ENCODE results near the gene UBE2U.

The UBE2U gene

DNA sequence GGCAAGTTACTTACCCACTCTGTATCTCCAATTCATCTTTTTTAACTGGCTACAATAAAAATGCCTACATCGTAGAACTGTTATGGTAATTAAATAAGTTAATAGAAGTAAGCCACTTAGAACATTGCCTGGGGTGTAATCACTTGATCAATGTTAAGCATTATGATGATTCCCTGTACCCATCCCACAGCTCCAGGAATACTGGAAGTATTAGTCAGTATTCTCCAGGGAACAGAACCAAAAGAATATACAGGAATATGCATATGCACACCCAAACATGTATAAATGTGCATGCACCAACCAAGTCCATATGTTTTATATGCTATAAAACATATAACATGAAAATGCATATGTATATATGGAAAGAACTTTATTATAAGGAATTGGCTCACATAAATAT is 107.3 kb downstream of the UBE2U start:
- Histone ChIP-seq H2BK120ac (ENCODE audit: low read depth, low read length) (no peak overlapping the region), H3K4me1 (ENCODE audit: control insufficient read depth in 2 of 2, insufficient read depth in 1 of 2, low read depth in 1 of 2, low read length in 2 of 2) (peaks cover 0 to 5% of the 10 kb centered on the region in 2 donors), H3K9me3 (replicated peaks in 1 of 2; ENCODE audit: control insufficient read depth in 2 of 2, insufficient read depth in 1 of 2, low read depth in 1 of 2, low read length in 2 of 2) (no peaks in the 10 kb centered on the region), H3K27ac (replicated peaks; ENCODE audit: low read length) (no peak overlapping the region), H3K79me1 (ENCODE audit: low read depth, low read length) (no peaks in the 10 kb centered on the region), H4K91ac (ENCODE audit: low read depth, low read length, poor library complexity) (no peak overlapping the region), H3K36me3 (replicated peaks in 1 of 2; ENCODE audit: control insufficient read depth in 2 of 2, insufficient read depth in 2 of 2, low read length in 2 of 2) (no peaks in the 10 kb centered on the region), H3K4me3 (ENCODE audit: low read length in 2 of 2) (no peak overlapping the region), H3K4me2 (ENCODE audit: insufficient read depth, low read length, poor library complexity, severe bottlenecking) (no peak overlapping the region), H2BK12ac (ENCODE audit: low read length) (no peak overlapping the region), H3K14ac (ENCODE audit: low read length) (no peak overlapping the region), H2AFZ (ENCODE audit: low read length) (no peak overlapping the region), H3K23ac (ENCODE audit: low read depth, low read length, poor library complexity) (no peak overlapping the region), H3K4ac (ENCODE audit: low read length) (no peak overlapping the region), H2BK5ac (ENCODE audit: low read length) (no peak overlapping the region), H3K27me3 (ENCODE audit: control insufficient read depth in 3 of 3, insufficient read depth in 3 of 3, low read depth in 1 of 3, low read length in 3 of 3) (peaks cover 0 to 4% (median 0%) of the 10 kb centered on the region in 3 experiments), H2BK15ac (ENCODE audit: low read length) (no peak overlapping the region), H4K8ac (ENCODE audit: low read depth, low read length) (no peak overlapping the region), H3K9ac (ENCODE audit: low read depth, low read length, poor library complexity) (no peak overlapping the region), H2AK5ac (ENCODE audit: low read depth, low read length) (no peak overlapping the region), H3K18ac (ENCODE audit: low read length) (no peak overlapping the region)
- WGBS, 2 donors (ENCODE audit: extremely low coverage in 2 of 2, insufficient read length in 2 of 2, insufficient replicate concordance in 1 of 2) = no CpG with 5 or more reads among the region's 1 CpG
- DNase-seq (ENCODE audit: low spot score) = no peak

DNA sequence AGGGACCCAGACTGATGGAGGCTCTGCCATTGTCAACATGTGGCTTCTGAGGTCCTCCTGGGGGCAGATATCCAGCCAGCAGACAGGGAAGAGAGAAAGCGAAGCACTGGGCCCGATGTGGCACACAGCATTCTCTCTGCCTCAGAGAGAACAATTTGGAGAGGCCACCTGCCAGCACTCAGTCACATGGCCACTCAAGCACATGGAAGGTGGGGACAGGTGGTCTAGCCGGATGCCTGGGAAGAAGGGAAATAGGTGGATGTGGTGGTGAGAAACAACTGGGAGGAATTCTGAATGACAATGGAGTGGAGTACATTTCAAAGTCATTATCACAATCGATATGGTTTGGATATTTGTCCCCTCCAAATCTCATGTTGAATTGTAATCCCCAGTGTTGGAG is 109.0 kb downstream of the UBE2U start:
- no peak overlapping the region for H3K4ac ChIP-seq (ENCODE audit: low read length)
- DNase-seq (ENCODE audit: low spot score) = no peak
- H3K4me3 ChIP-seq (ENCODE audit: low read length in 2 of 2) = no peak overlapping the region
- no peaks in the 10 kb centered on the region for H3K79me1 ChIP-seq (ENCODE audit: low read depth, low read length)
- H2AK5ac ChIP-seq (ENCODE audit: low read depth, low read length) = no peak overlapping the region
- no peak overlapping the region for H4K8ac ChIP-seq (ENCODE audit: low read depth, low read length)
- no peak overlapping the region for H2BK120ac ChIP-seq (ENCODE audit: low read depth, low read length)
- no peak overlapping the region for H2AFZ ChIP-seq (ENCODE audit: low read length)
- no peak overlapping the region for H3K27ac ChIP-seq (replicated peaks; ENCODE audit: low read length)
- no peak overlapping the region for H3K14ac ChIP-seq (ENCODE audit: low read length)
- peaks cover 0 to 5% of the 10 kb centered on the region in 2 donors for H3K4me1 ChIP-seq (ENCODE audit: control insufficient read depth in 2 of 2, insufficient read depth in 1 of 2, low read depth in 1 of 2, low read length in 2 of 2)
- no peak overlapping the region for H3K9ac ChIP-seq (ENCODE audit: low read depth, low read length, poor library complexity)
- H3K27me3 ChIP-seq (ENCODE audit: control insufficient read depth in 3 of 3, insufficient read depth in 3 of 3, low read depth in 1 of 3, low read length in 3 of 3) = peaks cover 0 to 4% (median 0%) of the 10 kb centered on the region in 3 experiments
- H2BK5ac ChIP-seq (ENCODE audit: low read length) = no peak overlapping the region
- no peak overlapping the region for H2BK12ac ChIP-seq (ENCODE audit: low read length)
- no peaks in the 10 kb centered on the region for H3K36me3 ChIP-seq (replicated peaks in 1 of 2; ENCODE audit: control insufficient read depth in 2 of 2, insufficient read depth in 2 of 2, low read length in 2 of 2)
- H4K91ac ChIP-seq (ENCODE audit: low read depth, low read length, poor library complexity) = no peak overlapping the region
- no peaks in the 10 kb centered on the region for H3K9me3 ChIP-seq (replicated peaks in 1 of 2; ENCODE audit: control insufficient read depth in 2 of 2, insufficient read depth in 1 of 2, low read depth in 1 of 2, low read length in 2 of 2)
- H3K18ac ChIP-seq (ENCODE audit: low read length) = no peak overlapping the region
- no peak overlapping the region for H3K4me2 ChIP-seq (ENCODE audit: insufficient read depth, low read length, poor library complexity, severe bottlenecking)
- H2BK15ac ChIP-seq (ENCODE audit: low read length) = no peak overlapping the region
- peak overlapping the region; percentile 32 for H3K23ac ChIP-seq (ENCODE audit: low read depth, low read length, poor library complexity)
- no CpG with 5 or more reads among the region's 4 CpGs for WGBS, 2 donors (ENCODE audit: extremely low coverage in 2 of 2, insufficient read length in 2 of 2, insufficient replicate concordance in 1 of 2)

DNA sequence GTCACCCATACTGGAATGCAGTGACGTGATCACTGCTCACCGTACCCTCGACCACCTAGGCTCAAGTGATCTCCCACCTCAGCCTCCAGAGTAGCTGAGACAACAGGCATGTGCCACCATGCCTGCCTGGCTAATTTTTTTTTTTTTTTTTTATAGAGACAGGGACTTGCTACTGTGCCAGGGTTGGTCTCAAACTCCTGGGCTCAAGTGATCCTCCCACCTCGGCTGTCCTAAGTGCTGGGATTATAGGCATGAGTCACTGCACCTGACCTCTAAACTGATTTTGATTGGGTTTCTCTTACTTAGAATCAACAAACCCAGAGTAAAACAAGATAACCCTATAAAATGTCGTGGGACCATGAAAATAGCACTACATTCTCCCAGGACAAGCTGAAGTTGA is 112.0 kb downstream of the UBE2U start:
- no peak overlapping the region for H2BK5ac ChIP-seq (ENCODE audit: low read length)
- no peak overlapping the region for H2AFZ ChIP-seq (ENCODE audit: low read length)
- no peak overlapping the region for H3K4ac ChIP-seq (ENCODE audit: low read length)
- H3K27me3 ChIP-seq (ENCODE audit: control insufficient read depth in 3 of 3, insufficient read depth in 3 of 3, low read depth in 1 of 3, low read length in 3 of 3) = no peaks in the 10 kb centered on the region
- no peak for DNase-seq (ENCODE audit: low spot score)
- H3K27ac ChIP-seq (replicated peaks; ENCODE audit: low read length) = no peak overlapping the region
- no peaks in the 10 kb centered on the region for H3K79me1 ChIP-seq (ENCODE audit: low read depth, low read length)
- H3K36me3 ChIP-seq (replicated peaks in 1 of 2; ENCODE audit: control insufficient read depth in 2 of 2, insufficient read depth in 2 of 2, low read length in 2 of 2) = no peaks in the 10 kb centered on the region
- H3K18ac ChIP-seq (ENCODE audit: low read length) = no peak overlapping the region
- H3K4me3 ChIP-seq (ENCODE audit: low read length in 2 of 2) = no peak overlapping the region
- no peaks in the 10 kb centered on the region for H3K9me3 ChIP-seq (replicated peaks in 1 of 2; ENCODE audit: control insufficient read depth in 2 of 2, insufficient read depth in 1 of 2, low read depth in 1 of 2, low read length in 2 of 2)
- no peak overlapping the region for H3K23ac ChIP-seq (ENCODE audit: low read depth, low read length, poor library complexity)
- H2BK120ac ChIP-seq (ENCODE audit: low read depth, low read length) = no peak overlapping the region
- no peak overlapping the region for H2BK12ac ChIP-seq (ENCODE audit: low read length)
- WGBS, 2 donors (ENCODE audit: extremely low coverage in 2 of 2, insufficient read length in 2 of 2, insufficient replicate concordance in 1 of 2) = no CpG with 5 or more reads among the region's 5 CpGs
- peaks cover 0 to 2% of the 10 kb centered on the region in 2 donors for H3K4me1 ChIP-seq (ENCODE audit: control insufficient read depth in 2 of 2, insufficient read depth in 1 of 2, low read depth in 1 of 2, low read length in 2 of 2)
- no peak overlapping the region for H3K14ac ChIP-seq (ENCODE audit: low read length)
- no peak overlapping the region for H3K4me2 ChIP-seq (ENCODE audit: insufficient read depth, low read length, poor library complexity, severe bottlenecking)
- H3K9ac ChIP-seq (ENCODE audit: low read depth, low read length, poor library complexity) = no peak overlapping the region
- no peak overlapping the region for H4K91ac ChIP-seq (ENCODE audit: low read depth, low read length, poor library complexity)
- H2BK15ac ChIP-seq (ENCODE audit: low read length) = no peak overlapping the region
- H2AK5ac ChIP-seq (ENCODE audit: low read depth, low read length) = no peak overlapping the region
- no peak overlapping the region for H4K8ac ChIP-seq (ENCODE audit: low read depth, low read length)
